Neural crest cell (in vitro differentiated cells): ENCODE measurements around the gene MACROD1. TPM values are rescaled to one million over a fixed set of nuclear protein-coding genes. Genes with fewer than 3 reads are reported as not detected.
A peak's percentile ranks its signal among the peaks of the same experiment; 100 is the strongest.

Experiments
- DNase-seq: peaks from one replicate; pipeline ENCODE4 v3.0.0; 2021; ENCODE audit warnings: low read depth, mixed read lengths, low spot score
- H3K27ac Mint-ChIP-seq: one replicate; pipeline ENCODE4 v1.8.0; 2021; ENCODE audit warnings: mild to moderate bottlenecking, mixed read lengths; ENCODE audit not compliant: unreplicated experiment
- H3K27me3 Mint-ChIP-seq: 2 replicates; pipeline ENCODE4 v1.8.0; 2021; ENCODE audit warnings: low read depth, mild to moderate bottlenecking, mixed read lengths
- H3K36me3 Mint-ChIP-seq: 2 replicates; pipeline ENCODE4 v1.8.0; 2021; ENCODE audit warnings: low read depth, mild to moderate bottlenecking, mixed read lengths
- H3K4me1 Mint-ChIP-seq: 2 replicates; pipeline ENCODE4 v1.8.0; 2021; ENCODE audit warnings: mixed read lengths
- H3K4me3 Mint-ChIP-seq: one replicate; pipeline ENCODE4 v1.8.0; 2021; ENCODE audit warnings: mild to moderate bottlenecking, mixed read lengths
- H3K9me3 Mint-ChIP-seq: 2 replicates; pipeline ENCODE4 v1.8.0; 2021; ENCODE audit warnings: mixed read lengths
- CTCF ChIP-seq: fragments of 200-600 bp; sonication (generic); conservative IDR thresholded peaks from 2 replicates; pipeline ENCODE4 v1.5.0; 2021; ENCODE audit warnings: antibody characterized with exemption, mild to moderate bottlenecking
- total RNA-seq: library from RNA; stranded (reverse); gene quantifications from 2 replicates; pipeline ENCODE4 v1.2.1, GENCODE V29; 2021

The MACROD1 gene
- total RNA-seq, 1 donor from 2014 or later, result 26.1 TPM

DNA sequence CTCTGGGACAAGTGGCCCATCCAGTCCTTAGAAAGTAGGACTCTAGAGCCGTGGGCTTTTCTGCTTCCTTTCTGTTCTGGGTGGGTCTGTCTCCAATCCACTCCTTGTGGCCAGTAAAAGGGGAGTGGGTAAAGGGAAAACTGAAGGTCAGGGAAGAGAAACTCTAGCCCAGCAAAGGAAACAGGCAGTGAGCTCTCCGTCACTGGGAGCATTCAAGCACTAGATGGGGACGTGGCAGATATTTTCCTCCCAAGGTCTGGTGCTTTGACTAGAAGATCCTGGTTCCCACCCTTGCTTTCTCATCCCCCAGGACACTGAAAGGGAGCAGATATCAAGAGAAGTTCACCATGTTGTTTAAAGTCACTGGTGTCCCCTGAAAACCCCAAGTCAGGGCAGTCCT lies 42.2 kb downstream of the MACROD1 start:
- Mint-ChIP-seq H3K9me3 (no peaks in the 10 kb centered on the region), H3K4me1 (peaks cover 30% of the 10 kb centered on the region), H3K27me3 (no peaks in the 10 kb centered on the region), H3K36me3 (no peaks in the 10 kb centered on the region), H3K4me3 (no peak overlapping the region), H3K27ac (no peak overlapping the region)
- DNase-seq, result no peak
- TF ChIP-seq CTCF, result no peak

DNA sequence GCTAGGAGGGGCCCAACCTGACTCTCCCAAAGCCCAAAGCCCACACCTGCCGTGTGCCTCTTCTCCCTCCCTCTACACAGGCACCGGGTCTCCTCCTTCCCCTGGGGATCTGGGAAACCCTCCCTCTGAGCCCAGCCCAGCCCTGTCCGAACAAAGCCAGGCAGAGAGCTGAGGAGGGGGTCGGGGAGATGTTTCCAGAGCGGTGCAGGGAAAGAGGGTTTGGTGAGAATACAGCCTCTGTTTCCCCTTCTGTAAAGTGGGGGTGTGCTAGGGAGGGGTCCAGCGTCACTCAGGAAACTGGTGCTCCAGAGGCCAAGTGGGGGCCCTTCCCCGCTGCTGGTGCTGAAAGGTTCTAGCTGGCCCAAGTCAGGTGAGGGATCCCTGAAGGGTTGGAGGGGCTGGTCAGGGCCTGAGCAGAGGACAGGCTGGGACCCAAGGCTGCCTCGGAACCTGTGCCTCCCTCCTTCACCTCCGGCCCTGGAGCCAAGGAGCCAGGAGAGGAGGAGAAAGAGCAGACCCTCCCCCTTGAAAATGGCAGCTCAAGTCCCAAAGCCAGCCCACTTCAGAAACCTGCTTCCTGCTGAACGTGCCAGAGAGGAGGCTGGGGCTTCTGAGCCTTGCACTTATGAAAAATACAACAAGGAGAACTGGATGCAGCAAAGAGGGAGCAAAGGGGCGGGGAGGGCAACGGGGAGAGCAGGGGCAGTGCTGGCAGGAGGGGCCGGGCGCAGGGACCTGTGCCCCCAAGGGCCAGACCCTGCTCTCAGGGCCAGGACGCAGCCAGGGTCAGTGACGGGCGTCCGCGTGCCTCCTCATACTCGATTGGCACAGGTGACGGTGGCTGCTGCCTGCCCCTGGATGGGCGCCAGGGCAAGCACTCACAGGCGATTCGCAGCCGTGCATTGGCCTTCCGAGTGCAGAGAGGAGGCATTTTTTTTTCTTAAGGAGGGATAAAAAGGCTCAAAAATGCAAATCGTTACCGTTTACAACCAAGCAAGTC lies 43.2 kb downstream of the MACROD1 start:
- no peak overlapping the region for H3K4me3 Mint-ChIP-seq
- peaks cover 36% of the 10 kb centered on the region for H3K4me1 Mint-ChIP-seq
- no peak overlapping the region for H3K27ac Mint-ChIP-seq
- no peak for TF ChIP-seq CTCF
- no peaks in the 10 kb centered on the region for H3K36me3 Mint-ChIP-seq
- H3K27me3 Mint-ChIP-seq, result no peaks in the 10 kb centered on the region
- DNase-seq, result no peak
- H3K9me3 Mint-ChIP-seq, result no peaks in the 10 kb centered on the region

DNA sequence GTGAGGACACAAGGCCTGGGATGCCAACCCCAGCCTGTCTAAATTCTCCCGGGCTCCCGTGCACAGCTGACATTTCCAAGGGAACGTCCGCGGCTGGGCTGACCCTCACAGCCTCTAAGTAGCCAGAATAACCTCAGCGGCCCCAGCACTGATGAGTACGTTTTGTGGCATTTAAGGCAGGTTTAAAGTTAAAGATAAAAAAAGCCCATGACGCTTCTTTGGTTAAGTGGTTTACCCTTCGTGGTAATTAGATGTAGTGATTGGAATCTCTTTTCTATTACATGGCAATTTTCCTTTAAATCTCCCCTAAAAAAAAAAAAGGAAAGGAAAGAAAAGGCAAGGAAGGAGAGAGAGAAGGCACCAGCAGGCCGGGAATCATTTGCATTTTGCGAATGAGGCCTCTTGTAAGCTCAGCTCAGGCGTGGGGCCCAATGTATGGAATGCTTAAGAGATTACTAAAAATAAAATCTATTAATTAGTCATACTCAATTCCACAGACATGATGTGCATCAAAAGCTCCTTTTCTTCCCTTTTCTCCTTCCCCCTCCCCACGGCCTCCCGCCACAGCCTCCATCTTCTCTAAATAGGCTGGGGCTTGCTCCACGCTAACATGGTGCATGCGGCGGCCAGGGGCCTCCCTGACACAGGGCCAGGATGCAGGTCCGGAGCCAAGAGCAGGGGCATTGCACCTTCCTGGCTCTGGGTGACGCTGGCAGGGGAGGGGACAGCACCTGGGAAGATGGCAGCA lies 44.1 kb downstream of the MACROD1 start:
- no peak for DNase-seq
- H3K4me3 Mint-ChIP-seq, result no peak overlapping the region
- H3K27me3 Mint-ChIP-seq, result no peaks in the 10 kb centered on the region
- TF ChIP-seq CTCF, result no peak
- H3K4me1 Mint-ChIP-seq, result peaks cover 36% of the 10 kb centered on the region
- H3K9me3 Mint-ChIP-seq, result no peaks in the 10 kb centered on the region
- no peak overlapping the region for H3K27ac Mint-ChIP-seq
- H3K36me3 Mint-ChIP-seq, result no peaks in the 10 kb centered on the region

GRCh38 chr11:64120951-64121569 lies 44.9 kb downstream of the MACROD1 start:
- H3K36me3 Mint-ChIP-seq, result no peaks in the 10 kb centered on the region
- peak overlapping the region; percentile 35 for H3K27ac Mint-ChIP-seq
- H3K9me3 Mint-ChIP-seq, result no peaks in the 10 kb centered on the region
- H3K4me3 Mint-ChIP-seq, result no peak overlapping the region
- no peaks in the 10 kb centered on the region for H3K27me3 Mint-ChIP-seq
- no peak for DNase-seq
- TF ChIP-seq CTCF, result no peak
- peaks cover 36% of the 10 kb centered on the region for H3K4me1 Mint-ChIP-seq

GRCh38 chr11:64119700-64120099 lies 46.2 kb downstream of the MACROD1 start:
- TF ChIP-seq CTCF, result no peak
- no peak for DNase-seq
- Mint-ChIP-seq H3K36me3 (peaks cover 3% of the 10 kb centered on the region), H3K4me3 (no peak overlapping the region), H3K27ac (peak overlapping the region; percentile 37), H3K27me3 (no peaks in the 10 kb centered on the region), H3K9me3 (no peaks in the 10 kb centered on the region), H3K4me1 (peaks cover 36% of the 10 kb centered on the region)
